Measurements from ENCODE around the gene DLGAP4. TPM values are rescaled to one million over a fixed set of nuclear protein-coding genes. Genes with fewer than 3 reads are reported as not detected.

The DLGAP4 gene
- total and polyA plus RNA-seq, 9 of the 15 experiments (the other 6 are each of a cell fraction or from before 2014, with no cell fraction given): 0.31 to 34.1 (median 4.5) TPM

DNA sequence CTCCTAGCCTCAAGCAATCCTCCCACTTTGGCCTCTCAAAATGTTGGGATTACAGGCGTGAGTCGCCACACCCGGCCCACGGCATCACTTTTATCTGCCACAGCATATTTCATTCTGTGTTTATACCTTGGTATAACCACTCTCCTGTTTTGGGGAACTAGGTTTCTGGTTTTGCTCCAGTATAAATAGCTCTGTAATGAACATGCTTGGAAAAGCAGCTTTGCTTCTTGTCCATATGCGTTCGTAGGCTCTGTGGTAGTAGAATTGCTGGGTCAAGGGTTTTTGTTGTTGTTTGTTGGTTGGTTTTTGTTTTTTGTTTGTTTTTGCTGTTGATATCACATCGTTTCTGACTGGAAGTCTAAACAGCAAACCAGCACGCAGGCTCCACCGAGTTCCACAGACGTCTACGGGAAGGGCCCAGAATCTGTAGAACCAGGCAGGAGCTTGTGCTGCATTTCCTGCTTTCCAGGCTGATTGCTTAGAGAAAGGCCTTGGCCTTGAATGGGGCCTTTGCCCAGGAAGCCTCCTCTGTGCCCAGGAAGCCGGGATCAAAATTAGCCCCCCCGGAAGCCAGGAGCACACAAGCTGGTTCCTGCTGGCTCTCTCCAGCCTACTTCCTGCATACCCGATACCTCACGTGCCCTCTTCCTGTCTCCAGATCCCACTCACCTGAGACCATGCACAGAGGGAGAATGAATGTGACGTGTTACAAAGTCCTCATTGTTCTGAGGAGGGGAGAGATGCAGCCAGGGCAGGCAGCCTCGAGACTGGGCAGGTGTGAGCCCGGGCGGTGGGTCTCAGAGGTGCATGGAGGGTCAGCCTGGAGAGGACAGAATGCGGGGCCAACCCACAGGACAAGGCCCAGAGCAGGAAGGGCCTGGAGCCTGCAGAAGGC lies 35.1 kb upstream of the DLGAP4 start (continued):
- no peak for TF ChIP-seq ARID2 (IDR thresholded peaks at IDR 0.05)
- TF ChIP-seq MYC (IDR thresholded peaks at IDR 0.05; ENCODE audit: low read depth, low read length): no peak
- no peak for TF ChIP-seq MYC (CRISPR knock-in tag; IDR thresholded peaks at IDR 0.05; ENCODE audit: borderline replicate concordance, low read depth)
- no peak for TF ChIP-seq CC2D1A (IDR thresholded peaks at IDR 0.05)
- no peak for TF ChIP-seq ZZZ3 (IDR thresholded peaks at IDR 0.05)
- no peak for TF ChIP-seq WHSC1 (IDR thresholded peaks at IDR 0.05; ENCODE audit: low read length)
- TF ChIP-seq, protein P1, sequence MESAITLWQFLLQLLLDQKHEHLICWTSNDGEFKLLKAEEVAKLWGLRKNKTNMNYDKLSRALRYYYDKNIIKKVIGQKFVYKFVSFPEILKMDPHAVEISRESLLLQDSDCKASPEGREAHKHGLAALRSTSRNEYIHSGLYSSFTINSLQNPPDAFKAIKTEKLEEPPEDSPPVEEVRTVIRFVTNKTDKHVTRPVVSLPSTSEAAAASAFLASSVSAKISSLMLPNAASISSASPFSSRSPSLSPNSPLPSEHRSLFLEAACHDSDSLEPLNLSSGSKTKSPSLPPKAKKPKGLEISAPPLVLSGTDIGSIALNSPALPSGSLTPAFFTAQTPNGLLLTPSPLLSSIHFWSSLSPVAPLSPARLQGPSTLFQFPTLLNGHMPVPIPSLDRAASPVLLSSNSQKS (CRISPR knock-in tag; IDR thresholded peaks at IDR 0.05): no peak
- TF ChIP-seq MEIS2 (IDR thresholded peaks at IDR 0.05; ENCODE audit: partially characterized antibody): no peak
- TF ChIP-seq, protein P2, sequence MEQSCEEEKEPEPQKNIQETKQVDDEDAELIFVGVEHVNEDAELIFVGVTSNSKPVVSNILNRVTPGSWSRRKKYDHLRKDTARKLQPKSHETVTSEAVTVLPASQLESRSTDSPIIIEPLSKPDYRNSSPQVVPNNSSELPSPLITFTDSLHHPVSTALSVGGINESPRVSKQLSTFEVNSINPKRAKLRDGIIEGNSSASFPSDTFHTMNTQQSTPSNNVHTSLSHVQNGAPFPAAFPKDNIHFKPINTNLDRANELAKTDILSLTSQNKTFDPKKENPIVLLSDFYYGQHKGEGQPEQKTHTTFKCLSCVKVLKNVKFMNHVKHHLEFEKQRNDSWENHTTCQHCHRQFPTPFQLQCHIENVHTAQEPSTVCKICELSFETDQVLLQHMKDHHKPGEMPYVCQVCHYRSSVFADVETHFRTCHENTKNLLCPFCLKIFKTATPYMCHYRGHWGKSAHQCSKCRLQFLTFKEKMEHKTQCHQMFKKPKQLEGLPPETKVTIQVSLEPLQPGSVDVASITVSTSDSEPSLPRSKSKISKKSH (CRISPR knock-in tag; IDR thresholded peaks at IDR 0.05): no peak

Measured in K562 (cell line).